Measurements from ENCODE around the gene HSPG2. TPM values are rescaled to one million over a fixed set of nuclear protein-coding genes. Genes with fewer than 3 reads are reported as not detected.
"Not testable (repeated sequence)": the region's sequence is repeated elsewhere in the genome, so short reads cannot be mapped to it uniquely, and the experiment has no call there.

HSPG2 gene
- total RNA-seq, 5 donors from 2014 or later (not counting 1 experiment from before 2014, with no cell fraction given), result 4.4 to 9.3 (median 7.9) TPM

DNA sequence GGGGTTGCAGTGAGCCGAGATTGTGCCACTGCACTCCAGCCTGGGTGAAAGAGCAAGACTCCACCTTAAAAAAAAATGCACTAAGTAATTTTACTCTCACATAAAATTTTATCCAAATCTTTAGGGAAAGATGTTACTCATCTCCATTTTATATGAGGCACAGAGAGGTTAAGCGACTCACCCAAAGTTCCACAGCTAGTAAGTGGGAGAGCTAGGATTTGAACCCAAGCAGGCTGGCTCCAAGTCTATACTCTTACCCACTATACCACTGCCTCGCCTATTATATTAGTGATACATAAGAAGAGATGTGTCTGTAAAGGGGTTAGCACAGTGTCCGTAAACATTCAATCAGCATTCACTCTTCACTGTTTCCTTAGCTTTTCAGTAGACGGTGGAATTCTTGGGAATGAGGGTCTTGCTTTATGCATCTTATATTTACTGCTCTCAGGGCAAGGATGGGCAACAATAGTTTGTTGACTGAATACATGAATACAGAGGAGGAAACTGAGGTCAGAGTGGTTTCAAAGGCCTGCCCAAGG is 109.9 kb downstream of the HSPG2 start:
- Histone ChIP-seq H3K9me3 (no peaks in the 10 kb centered on the region), H3K36me3 (ENCODE audit: control insufficient read depth in 2 of 2, extremely low read depth in 1 of 2, insufficient read depth in 1 of 2, low read length in 1 of 2) (no peaks in the 10 kb centered on the region), H3K4me3 (ENCODE audit: control insufficient read depth in 1 of 2, extremely low read depth in 1 of 2, low read length in 1 of 2) (no peak overlapping the region), H3K27me3 (replicated peaks in 1 of 2; ENCODE audit: control insufficient read depth in 2 of 2, extremely low read depth in 1 of 2, insufficient read depth in 2 of 2, low read length in 1 of 2) (peaks cover 0 to 16% of the 10 kb centered on the region in 2 experiments), H3K27ac (ENCODE audit: low read length) (no peak overlapping the region), H3K4me1 (ENCODE audit: control insufficient read depth in 1 of 2, extremely low read depth in 1 of 2, insufficient read depth in 2 of 2, low read length in 2 of 2) (no peaks in the 10 kb centered on the region)
- no peaks in the 10 kb centered on the region for H3K9me3 Mint-ChIP-seq
- ChIA-PET CTCF (no interaction called here), POLR2A (interaction anchor here in 1 of 2 donors (0.7 kb wide), 1 partner anchor 166 kb away, joined by 3 read pairs; no protein-coding TSS in a partner anchor)
- peaks cover 0 to 4% of the 10 kb centered on the region in 2 donors for H3K27me3 Mint-ChIP-seq
- DNase-seq (no peak), ATAC-seq (replicated peaks in 1 of 4) (no peak)
- no peak overlapping the region for H3K4me3 Mint-ChIP-seq
- no peaks in the 10 kb centered on the region for H3K36me3 Mint-ChIP-seq
- no CpG with 5 or more reads among the region's 5 CpGs for WGBS (ENCODE audit: insufficient coverage)
- no peak overlapping the region for H3K27ac Mint-ChIP-seq
- no peaks in the 10 kb centered on the region for H3K4me1 Mint-ChIP-seq

DNA sequence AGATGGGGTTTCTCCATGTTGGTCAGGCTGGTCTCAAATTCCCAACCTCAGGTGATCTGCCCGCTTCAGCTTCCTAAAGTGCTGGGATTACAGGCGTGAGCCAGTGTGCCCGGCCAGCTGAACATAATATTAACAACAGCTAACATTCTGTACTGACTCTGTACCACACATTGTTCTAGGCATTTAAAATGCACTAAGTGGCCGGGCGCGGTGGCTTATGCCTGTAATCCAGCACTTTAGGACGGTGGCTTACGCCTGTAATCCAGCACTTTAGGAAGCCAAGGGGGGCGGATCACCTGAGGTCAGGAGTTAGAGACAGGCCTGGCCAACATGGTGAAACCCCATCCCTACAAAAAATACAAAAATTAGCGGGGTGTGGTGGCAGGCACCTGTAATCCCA is 110.4 kb downstream of the HSPG2 start:
- H3K27ac ChIP-seq (ENCODE audit: low read length); POLR2A ChIA-PET; H3K27me3 Mint-ChIP-seq; H3K4me1 ChIP-seq (ENCODE audit: control insufficient read depth in 1 of 2, extremely low read depth in 1 of 2, insufficient read depth in 2 of 2, low read length in 2 of 2); CTCF ChIA-PET; H3K4me1 Mint-ChIP-seq; H3K9me3 Mint-ChIP-seq; H3K27ac Mint-ChIP-seq; H3K36me3 Mint-ChIP-seq; H3K4me3 Mint-ChIP-seq; H3K4me3 ChIP-seq (ENCODE audit: control insufficient read depth in 1 of 2, extremely low read depth in 1 of 2, low read length in 1 of 2); H3K9me3 ChIP-seq; ATAC-seq (replicated peaks in 1 of 4); H3K36me3 ChIP-seq (ENCODE audit: control insufficient read depth in 2 of 2, extremely low read depth in 1 of 2, insufficient read depth in 1 of 2, low read length in 1 of 2); DNase-seq: not testable (repeated sequence)
- 48% methylated on average over 2 of the region's 10 CpGs for WGBS (ENCODE audit: insufficient coverage)
- peaks cover 0 to 16% of the 10 kb centered on the region in 2 experiments for H3K27me3 ChIP-seq (replicated peaks in 1 of 2; ENCODE audit: control insufficient read depth in 2 of 2, extremely low read depth in 1 of 2, insufficient read depth in 2 of 2, low read length in 1 of 2)

DNA sequence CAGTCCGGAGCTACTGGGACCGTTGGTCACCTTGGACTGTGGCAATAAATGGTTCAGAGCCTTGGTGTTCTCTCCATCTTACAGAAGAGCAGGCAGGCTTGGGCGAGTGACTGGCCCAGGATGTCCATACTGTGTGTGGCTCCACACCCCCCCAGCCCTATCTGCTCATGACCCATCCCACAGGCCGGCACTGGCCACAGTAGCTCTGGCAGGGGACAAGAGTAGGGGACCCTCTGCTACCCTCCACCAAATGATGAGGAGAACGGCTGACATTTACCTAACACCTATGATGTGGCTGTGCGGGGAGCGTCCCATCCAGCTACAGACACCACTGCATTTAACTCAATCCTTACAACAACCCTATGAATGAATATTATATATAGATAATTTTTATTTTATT is 111.7 kb downstream of the HSPG2 start:
- Histone ChIP-seq H3K4me3 (ENCODE audit: control insufficient read depth in 1 of 2, extremely low read depth in 1 of 2, low read length in 1 of 2) (no peak overlapping the region), H3K9me3 (no peaks in the 10 kb centered on the region), H3K4me1 (ENCODE audit: control insufficient read depth in 1 of 2, extremely low read depth in 1 of 2, insufficient read depth in 2 of 2, low read length in 2 of 2) (no peaks in the 10 kb centered on the region), H3K27me3 (replicated peaks in 1 of 2; ENCODE audit: control insufficient read depth in 2 of 2, extremely low read depth in 1 of 2, insufficient read depth in 2 of 2, low read length in 1 of 2) (peaks cover 0 to 16% of the 10 kb centered on the region in 2 experiments), H3K27ac (ENCODE audit: low read length) (no peak overlapping the region), H3K36me3 (ENCODE audit: control insufficient read depth in 2 of 2, extremely low read depth in 1 of 2, insufficient read depth in 1 of 2, low read length in 1 of 2) (no peaks in the 10 kb centered on the region)
- ATAC-seq (replicated peaks in 1 of 4) (no peak), DNase-seq (no peak)
- Mint-ChIP-seq H3K27ac (no peak overlapping the region), H3K9me3 (no peaks in the 10 kb centered on the region), H3K4me3 (no peak overlapping the region), H3K27me3 (peaks cover 0 to 4% of the 10 kb centered on the region in 2 donors), H3K36me3 (no peaks in the 10 kb centered on the region), H3K4me1 (no peaks in the 10 kb centered on the region)
- CTCF ChIA-PET, result no interaction called here
- 93% methylated on average over 3 of the region's 7 CpGs for WGBS (ENCODE audit: insufficient coverage)
- POLR2A ChIA-PET, result no interaction called here

DNA sequence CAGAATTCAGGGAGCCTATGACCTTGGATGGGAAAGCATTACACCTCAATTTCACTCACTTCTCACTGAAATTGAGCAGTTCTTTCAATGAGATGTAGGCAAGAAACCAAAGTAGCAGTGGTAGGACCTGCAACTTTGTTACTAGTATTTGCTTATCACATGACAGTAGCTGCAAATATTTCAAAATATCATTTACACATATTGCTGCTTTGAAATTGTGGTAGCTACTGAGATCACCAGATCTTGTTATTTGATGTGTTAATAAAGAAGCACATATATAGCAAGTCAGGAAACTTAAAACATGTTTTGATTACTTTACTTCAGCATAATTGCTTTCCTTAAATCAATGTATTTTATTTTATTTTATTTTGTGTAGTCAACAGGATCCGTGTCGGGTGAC is 112.2 kb downstream of the HSPG2 start:
- H3K27ac ChIP-seq (ENCODE audit: low read length), result no peak overlapping the region
- ChIA-PET CTCF (no interaction called here), POLR2A (no interaction called here)
- H3K27me3 ChIP-seq (replicated peaks in 1 of 2; ENCODE audit: control insufficient read depth in 2 of 2, extremely low read depth in 1 of 2, insufficient read depth in 2 of 2, low read length in 1 of 2), result peaks cover 0 to 16% of the 10 kb centered on the region in 2 experiments
- H3K36me3 ChIP-seq (ENCODE audit: control insufficient read depth in 2 of 2, extremely low read depth in 1 of 2, insufficient read depth in 1 of 2, low read length in 1 of 2), result no peaks in the 10 kb centered on the region
- H3K27ac Mint-ChIP-seq, result no peak overlapping the region
- H3K9me3 ChIP-seq, result no peaks in the 10 kb centered on the region
- H3K36me3 Mint-ChIP-seq, result no peaks in the 10 kb centered on the region
- WGBS (ENCODE audit: insufficient coverage), result 92% methylated on average over 2 of the region's 2 CpGs
- no peak overlapping the region for H3K4me3 ChIP-seq (ENCODE audit: control insufficient read depth in 1 of 2, extremely low read depth in 1 of 2, low read length in 1 of 2)
- DNase-seq (no peak), ATAC-seq (replicated peaks in 1 of 4) (no peak)
- H3K9me3 Mint-ChIP-seq, result no peaks in the 10 kb centered on the region
- no peaks in the 10 kb centered on the region for H3K4me1 ChIP-seq (ENCODE audit: control insufficient read depth in 1 of 2, extremely low read depth in 1 of 2, insufficient read depth in 2 of 2, low read length in 2 of 2)
- peaks cover 0 to 4% of the 10 kb centered on the region in 2 donors for H3K27me3 Mint-ChIP-seq
- H3K4me3 Mint-ChIP-seq, result no peak overlapping the region
- no peaks in the 10 kb centered on the region for H3K4me1 Mint-ChIP-seq

DNA sequence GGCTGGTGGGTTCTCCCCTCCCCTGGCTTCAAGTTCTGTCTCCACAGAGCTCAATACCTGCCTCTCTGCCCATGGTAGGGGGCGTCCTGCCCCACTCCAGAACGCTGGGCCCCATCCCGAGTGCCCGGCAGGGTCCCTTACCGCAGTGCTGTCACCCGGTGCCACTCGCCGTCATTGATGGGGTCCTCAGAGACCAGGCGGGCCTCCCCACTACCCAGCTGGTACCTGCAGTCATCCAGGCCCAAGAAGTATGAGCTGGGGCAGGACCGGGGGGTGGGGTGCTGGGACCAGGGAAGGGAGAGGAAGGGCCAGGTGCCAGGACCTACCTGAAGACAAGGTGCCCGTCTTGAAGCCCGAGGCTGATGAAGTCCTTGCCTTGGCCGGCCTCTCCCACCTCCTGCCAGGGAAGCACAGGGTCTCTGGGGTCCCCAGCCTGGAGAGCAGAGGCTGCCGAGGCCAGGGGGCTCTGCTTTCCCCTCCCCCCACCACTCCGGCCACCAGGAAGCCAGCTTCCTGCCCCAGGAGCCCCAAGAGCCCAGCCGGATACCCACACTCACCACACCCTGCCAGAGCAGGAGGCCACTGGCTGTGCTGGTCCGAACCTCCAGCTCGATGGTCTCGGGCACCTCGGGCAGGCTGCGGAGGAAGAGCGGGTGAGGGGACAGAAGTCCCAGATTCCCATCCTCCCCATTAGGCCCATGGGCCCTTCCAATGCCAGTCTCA is 113.0 kb downstream of the HSPG2 start:
- 77% methylated on average over 19 of the region's 22 CpGs for WGBS (ENCODE audit: insufficient coverage)
- ChIA-PET POLR2A (interaction anchor here in 1 of 2 donors (0.6 kb wide), 1 partner anchor 1495 kb away, joined by 14 read pairs; no protein-coding TSS in a partner anchor), CTCF (interaction anchor here (0.6 kb wide), 2 partner anchors 125 to 200 kb away, joined by 5 read pairs; no protein-coding TSS in a partner anchor)
- H3K4me1 Mint-ChIP-seq, result no peaks in the 10 kb centered on the region
- Histone ChIP-seq H3K27ac (ENCODE audit: low read length) (no peak overlapping the region), H3K27me3 (replicated peaks in 1 of 2; ENCODE audit: control insufficient read depth in 2 of 2, extremely low read depth in 1 of 2, insufficient read depth in 2 of 2, low read length in 1 of 2) (peaks cover 0 to 16% of the 10 kb centered on the region in 2 experiments), H3K9me3 (no peaks in the 10 kb centered on the region), H3K36me3 (ENCODE audit: control insufficient read depth in 2 of 2, extremely low read depth in 1 of 2, insufficient read depth in 1 of 2, low read length in 1 of 2) (no peaks in the 10 kb centered on the region), H3K4me3 (ENCODE audit: control insufficient read depth in 1 of 2, extremely low read depth in 1 of 2, low read length in 1 of 2) (no peak overlapping the region), H3K4me1 (ENCODE audit: control insufficient read depth in 1 of 2, extremely low read depth in 1 of 2, insufficient read depth in 2 of 2, low read length in 2 of 2) (no peaks in the 10 kb centered on the region)
- H3K27ac Mint-ChIP-seq, result no peak overlapping the region
- no peak overlapping the region for H3K4me3 Mint-ChIP-seq
- no peak for DNase-seq
- H3K36me3 Mint-ChIP-seq, result no peaks in the 10 kb centered on the region
- H3K9me3 Mint-ChIP-seq, result no peaks in the 10 kb centered on the region
- no peak for ATAC-seq (replicated peaks in 1 of 4)
- peaks cover 0 to 4% of the 10 kb centered on the region in 2 donors for H3K27me3 Mint-ChIP-seq

DNA sequence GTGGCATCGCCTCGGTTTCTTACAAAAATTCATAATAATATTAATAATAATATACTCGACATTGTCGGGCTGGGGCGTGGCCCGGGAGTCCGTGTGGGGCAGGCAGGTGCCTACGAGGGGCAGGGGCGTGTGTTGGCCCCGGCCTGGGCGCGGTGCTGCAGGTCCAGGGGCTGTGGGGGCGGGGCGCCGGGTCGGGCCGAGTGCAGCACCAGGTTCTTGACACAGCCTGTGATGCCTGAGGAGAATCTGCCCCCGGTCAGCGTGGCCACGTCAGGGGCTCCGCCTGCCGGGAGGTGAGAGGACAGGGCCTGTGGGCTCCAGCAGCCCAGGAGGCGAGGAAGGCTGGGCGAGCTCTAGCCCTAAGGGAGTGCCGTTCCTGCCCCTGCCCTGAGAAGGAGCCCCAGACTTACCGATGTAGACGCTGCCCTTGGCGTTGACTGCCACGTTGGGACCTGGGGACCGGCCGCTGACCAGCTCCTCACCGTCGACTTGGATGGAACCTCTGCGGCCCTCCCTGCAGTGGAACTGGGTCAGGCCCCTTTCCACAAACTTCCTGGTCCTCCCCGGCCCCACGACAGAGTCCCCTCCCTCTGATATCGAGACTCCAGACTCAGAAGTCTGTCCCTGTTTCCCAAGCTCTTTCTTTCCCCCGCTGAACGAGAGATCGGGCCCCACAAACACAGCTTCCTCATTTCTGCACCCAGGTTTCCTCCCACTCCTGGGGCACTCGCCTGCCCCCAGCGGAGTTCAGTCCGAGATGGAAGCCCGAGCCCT is 113.7 kb downstream of the HSPG2 start:
- no peak overlapping the region for H3K27ac ChIP-seq (ENCODE audit: low read length)
- no peak for DNase-seq
- CTCF ChIA-PET, result interaction anchor here in 1 of 2 donors (0.6 kb wide), 1 partner anchor 126 kb away, joined by 5 read pairs; no protein-coding TSS in a partner anchor

More for the DNA sequence above, 113.7 kb downstream of the HSPG2 start:
- H3K27me3 Mint-ChIP-seq, result peaks cover 0 to 4% of the 10 kb centered on the region in 2 donors
- H3K36me3 ChIP-seq (ENCODE audit: control insufficient read depth in 2 of 2, extremely low read depth in 1 of 2, insufficient read depth in 1 of 2, low read length in 1 of 2), result no peaks in the 10 kb centered on the region
- H3K4me1 Mint-ChIP-seq, result peaks cover 0 to 3% (median 2%) of the 10 kb centered on the region in 3 donors
- H3K4me3 Mint-ChIP-seq, result no peak overlapping the region
- no peaks in the 10 kb centered on the region for H3K36me3 Mint-ChIP-seq
- H3K4me1 ChIP-seq (ENCODE audit: control insufficient read depth in 1 of 2, extremely low read depth in 1 of 2, insufficient read depth in 2 of 2, low read length in 2 of 2), result no peaks in the 10 kb centered on the region
- POLR2A ChIA-PET, result interaction anchor here in 1 of 2 donors (0.6 kb wide), 1 partner anchor 1494 kb away, joined by 14 read pairs; no protein-coding TSS in a partner anchor
- no peaks in the 10 kb centered on the region for H3K9me3 ChIP-seq
- 61% methylated on average over 37 of the region's 44 CpGs for WGBS (ENCODE audit: insufficient coverage)
- no peak for ATAC-seq (replicated peaks in 1 of 4)
- H3K27me3 ChIP-seq (replicated peaks in 1 of 2; ENCODE audit: control insufficient read depth in 2 of 2, extremely low read depth in 1 of 2, insufficient read depth in 2 of 2, low read length in 1 of 2), result peaks cover 0 to 13% of the 10 kb centered on the region in 2 experiments
- H3K27ac Mint-ChIP-seq, result no peak overlapping the region
- H3K4me3 ChIP-seq (ENCODE audit: control insufficient read depth in 1 of 2, extremely low read depth in 1 of 2, low read length in 1 of 2), result no peak overlapping the region
- no peaks in the 10 kb centered on the region for H3K9me3 Mint-ChIP-seq

All from T-cell (primary cell).